Esophagus muscularis mucosa (tissue), 3 donors: ENCODE data around the gene PDE6C.

Experiments
- CTCF ChIP-seq, 3 experiments: fragments of 200-600 bp in 2 of 3; fragments of 450-650 bp in 1 of 3; sonication (generic) in 2 of 3; IDR thresholded peaks; one replicate each; pipeline ENCODE4 v1.5.1; 2017 to 2019; ENCODE audit warnings: antibody characterized with exemption in 3 of 3, mild to moderate bottlenecking in 2 of 3, moderate library complexity in 1 of 3
- EP300 ChIP-seq: sonication (generic); formaldehyde crosslinking; IDR thresholded peaks from one replicate; pipeline ENCODE4 v1.6.1; 2017; ENCODE audit warnings: antibody characterized with exemption

DNA sequence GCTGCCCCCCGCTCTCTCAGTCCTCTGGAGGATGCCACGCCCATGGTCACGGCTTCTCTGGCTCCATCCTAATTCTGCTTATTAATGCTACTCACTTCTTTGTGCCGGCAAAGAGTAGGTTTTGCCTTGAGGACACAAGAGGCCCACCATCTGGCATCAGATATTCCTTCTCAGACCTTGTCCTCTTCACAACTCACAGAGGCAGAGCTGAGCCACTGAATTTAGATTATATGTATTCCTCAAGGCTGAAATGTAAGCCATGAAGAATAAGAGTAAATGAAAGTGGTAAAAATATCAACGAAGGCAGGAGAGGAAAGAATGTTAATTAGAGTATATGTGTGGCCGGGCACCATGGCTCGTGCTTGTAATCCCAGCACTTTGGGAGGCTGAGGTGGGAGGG is 17.8 kb upstream of the PDE6C start:
- no peak for TF ChIP-seq EP300
- TF ChIP-seq CTCF (IDR thresholded peaks at IDR 0.05): no peak
